ENCODE measurements around the gene DLK2. TPM values are rescaled to one million over a fixed set of nuclear protein-coding genes. Genes with fewer than 3 reads are reported as not detected.
A peak's percentile ranks its signal among the peaks of the same experiment; 100 is the strongest.

Gene DLK2
- total and polyA plus RNA-seq, 2 of the 13 experiments (the other 11 are each of a cell fraction or from before 2014, with no cell fraction given) = 1.2 to 3.8 TPM

DNA sequence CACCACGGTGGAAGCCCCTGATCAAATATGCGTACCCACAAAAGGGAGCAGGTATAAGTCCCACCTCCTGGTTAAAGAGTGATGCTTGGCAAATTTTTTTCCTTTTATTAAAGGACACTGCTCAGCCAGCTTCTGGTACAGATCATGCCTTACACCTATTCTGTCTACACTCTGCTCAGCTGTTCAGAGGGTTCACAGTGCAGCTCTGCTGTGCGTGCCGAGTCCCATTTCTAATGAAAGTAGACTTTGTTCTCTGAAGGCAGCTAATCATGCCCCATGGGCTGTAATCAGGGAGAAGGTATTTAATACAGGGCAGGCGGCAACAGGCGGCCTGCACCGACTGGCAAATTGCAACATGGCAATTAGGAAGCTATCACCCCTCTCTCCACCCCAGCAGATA lies 38.5 kb upstream of the DLK2 start (continued):
- TF ChIP-seq PHF5A (CRISPR knock-in tag; IDR thresholded peaks at IDR 0.05; ENCODE audit: low read depth, unreplicated experiment) (peak; percentile 69), ZMYM3 (CRISPR knock-in tag; IDR thresholded peaks at IDR 0.05) (peak; percentile 58), TBP (CRISPR knock-in tag; IDR thresholded peaks at IDR 0.05) (no peak), ZNF18 (CRISPR knock-in tag; IDR thresholded peaks at IDR 0.05; ENCODE audit: insufficient replicate concordance) (no peak), ZNF766 (CRISPR knock-in tag; IDR thresholded peaks at IDR 0.05; ENCODE audit: borderline replicate concordance) (no peak), IRF2 (CRISPR knock-in tag; IDR thresholded peaks at IDR 0.05) (0 out of 2 replicates have a peak, but pooled peaks have one; percentile 48), KDM5B (CRISPR knock-in tag; IDR thresholded peaks at IDR 0.05; ENCODE audit: borderline replicate concordance) (no peak), ARID4A (CRISPR knock-in tag; IDR thresholded peaks at IDR 0.05; ENCODE audit: borderline replicate concordance) (peak; percentile 41; the same call in 1 of the 2 replicates), ZNF263 (CRISPR knock-in tag; IDR thresholded peaks at IDR 0.05) (no peak), ZNF292 (CRISPR knock-in tag; IDR thresholded peaks at IDR 0.05; ENCODE audit: borderline replicate concordance, low read depth) (peak; percentile 81; the same call in 1 of the 2 replicates), PRDM10 (CRISPR knock-in tag; IDR thresholded peaks at IDR 0.05; ENCODE audit: low read depth) (no peak), ATF7 (IDR thresholded peaks at IDR 0.05) (no peak), ATF7 (CRISPR knock-in tag; IDR thresholded peaks at IDR 0.05) (0 out of 2 replicates have a peak, but pooled peaks have one; percentile 56), SALL1 (CRISPR knock-in tag; IDR thresholded peaks at IDR 0.05) (peak; percentile 77), KAT7 (CRISPR knock-in tag; IDR thresholded peaks at IDR 0.05; ENCODE audit: borderline replicate concordance) (no peak), MAFG (CRISPR knock-in tag; IDR thresholded peaks at IDR 0.05) (no peak)
- TF ChIP-seq, protein P1, sequence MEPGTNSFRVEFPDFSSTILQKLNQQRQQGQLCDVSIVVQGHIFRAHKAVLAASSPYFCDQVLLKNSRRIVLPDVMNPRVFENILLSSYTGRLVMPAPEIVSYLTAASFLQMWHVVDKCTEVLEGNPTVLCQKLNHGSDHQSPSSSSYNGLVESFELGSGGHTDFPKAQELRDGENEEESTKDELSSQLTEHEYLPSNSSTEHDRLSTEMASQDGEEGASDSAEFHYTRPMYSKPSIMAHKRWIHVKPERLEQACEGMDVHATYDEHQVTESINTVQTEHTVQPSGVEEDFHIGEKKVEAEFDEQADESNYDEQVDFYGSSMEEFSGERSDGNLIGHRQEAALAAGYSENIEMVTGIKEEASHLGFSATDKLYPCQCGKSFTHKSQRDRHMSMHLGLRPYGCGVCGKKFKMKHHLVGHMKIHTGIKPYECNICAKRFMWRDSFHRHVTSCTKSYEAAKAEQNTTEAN (CRISPR knock-in tag; conservative IDR thresholded peaks at IDR 0.05) = no peak
